ENCODE data around the gene DOK5.
A peak's percentile ranks its signal among the peaks of the same experiment; 100 is the strongest.

DOK5 gene

DNA sequence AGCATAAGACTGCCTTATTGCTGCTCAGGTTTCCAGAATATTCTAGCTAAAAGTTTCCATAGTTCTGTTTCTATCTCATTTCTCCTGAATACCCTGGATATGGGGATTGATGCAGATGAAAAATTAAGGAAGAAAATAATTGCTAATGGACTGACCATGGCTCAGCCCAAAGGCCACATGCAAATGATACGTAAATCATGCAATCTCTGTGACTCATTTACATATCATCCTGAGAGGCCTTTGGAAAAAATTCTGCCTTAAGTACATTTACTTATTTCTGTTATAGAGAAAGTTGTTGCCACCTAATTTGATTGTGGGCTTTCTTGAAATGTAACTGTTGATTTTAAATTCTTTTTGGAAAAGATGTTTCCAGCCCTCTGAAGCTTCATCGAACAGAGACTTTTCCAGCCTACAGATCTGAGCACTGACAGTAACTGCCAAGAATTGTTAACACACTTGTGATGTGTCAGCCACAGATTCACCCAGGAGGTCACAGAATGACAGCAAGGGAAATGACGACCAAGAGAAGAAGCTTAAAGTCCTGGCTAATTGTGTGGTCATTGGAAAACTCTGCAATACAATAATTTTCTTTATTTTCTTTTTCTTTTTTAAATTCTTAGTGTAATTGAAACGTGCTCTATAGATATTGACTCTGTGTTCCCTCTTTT is 174.8 kb downstream of the DOK5 start:
- DNase-seq = no peak

DNA sequence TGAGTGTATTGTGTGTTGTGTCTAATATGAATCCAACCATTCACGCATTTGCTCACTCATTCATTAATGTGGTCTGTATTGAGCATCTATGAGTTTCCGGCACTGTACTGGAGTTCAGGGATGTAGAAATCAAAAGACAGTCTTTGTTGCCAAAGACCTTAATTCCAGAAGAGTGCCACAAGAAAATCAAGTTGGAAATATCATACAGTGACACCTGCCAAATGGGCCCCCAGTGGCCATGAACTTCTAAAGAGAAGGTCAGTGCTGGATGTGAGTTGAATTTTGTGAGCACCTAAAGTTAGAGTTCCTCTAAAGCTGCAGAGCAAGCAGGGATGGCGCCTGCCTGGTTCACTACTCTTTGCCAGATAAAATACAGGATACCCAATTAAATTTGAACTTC is 175.9 kb downstream of the DOK5 start:
- DNase-seq = no peak

DNA sequence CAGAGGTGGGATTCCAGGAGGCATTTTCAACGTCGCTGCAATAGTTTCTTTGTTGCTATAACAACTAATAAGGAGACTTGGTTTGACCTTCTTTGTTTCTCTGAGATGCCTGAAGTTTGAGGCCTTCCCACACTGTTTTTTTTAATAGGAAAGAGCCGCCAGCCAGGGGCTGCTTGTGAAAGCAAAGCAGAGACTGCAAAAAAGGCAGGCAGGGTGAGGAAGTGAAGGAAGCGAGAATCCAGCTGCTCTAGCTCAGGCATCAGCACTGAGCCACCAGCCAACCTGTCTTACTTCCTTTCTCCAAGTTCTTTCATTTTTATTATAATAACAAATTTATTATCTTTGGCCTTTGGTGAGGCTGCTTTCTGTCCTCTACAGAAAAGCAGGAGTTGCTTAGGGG is 179.1 kb downstream of the DOK5 start:
- DNase-seq = no peak

DNA sequence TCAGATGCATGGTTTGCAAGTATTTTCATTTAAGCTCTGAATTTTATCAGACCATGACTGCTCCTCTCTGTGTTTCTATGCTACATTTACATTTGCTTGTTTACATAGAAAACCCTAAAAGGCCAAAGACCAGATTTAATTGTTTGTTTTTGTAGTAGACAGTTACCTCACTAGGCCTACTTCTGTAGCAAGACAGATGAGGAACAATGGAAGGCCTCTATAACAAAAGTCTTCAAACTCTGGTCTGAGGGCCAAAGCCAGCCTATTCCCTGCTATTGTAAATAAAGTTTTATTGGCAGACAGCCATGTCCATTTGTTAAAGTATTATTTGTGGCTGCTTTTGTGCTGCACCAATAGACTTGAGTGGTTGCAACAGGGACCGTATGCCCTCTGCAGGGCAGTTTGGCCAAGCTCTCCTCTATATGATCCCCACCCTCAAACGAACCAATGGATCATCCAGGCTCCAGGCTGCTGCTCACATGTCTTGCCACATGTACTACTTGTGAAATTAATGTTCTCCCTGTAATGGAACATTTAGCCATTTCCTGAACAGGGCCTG is 182.0 kb downstream of the DOK5 start:
- no peak for DNase-seq

DNA sequence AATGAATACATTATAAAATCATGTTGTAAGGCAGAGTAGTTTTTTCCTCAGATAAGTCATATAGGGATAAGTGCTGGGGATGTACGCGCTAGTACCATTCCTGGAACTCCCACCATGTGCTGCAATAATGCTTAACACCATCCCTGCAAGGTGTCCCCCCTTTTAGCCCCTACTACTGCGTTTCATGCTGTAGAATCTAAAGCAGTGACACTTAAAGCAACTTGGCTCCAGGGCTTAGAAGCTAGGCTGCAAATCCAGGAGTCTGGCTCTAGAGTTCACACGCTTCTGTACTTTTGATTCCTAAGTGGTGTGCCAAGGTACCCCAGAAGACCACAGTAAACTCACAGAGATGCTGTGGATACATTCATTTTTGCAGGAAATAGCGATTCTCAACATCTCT is 183.1 kb downstream of the DOK5 start:
- no peak for DNase-seq

DNA sequence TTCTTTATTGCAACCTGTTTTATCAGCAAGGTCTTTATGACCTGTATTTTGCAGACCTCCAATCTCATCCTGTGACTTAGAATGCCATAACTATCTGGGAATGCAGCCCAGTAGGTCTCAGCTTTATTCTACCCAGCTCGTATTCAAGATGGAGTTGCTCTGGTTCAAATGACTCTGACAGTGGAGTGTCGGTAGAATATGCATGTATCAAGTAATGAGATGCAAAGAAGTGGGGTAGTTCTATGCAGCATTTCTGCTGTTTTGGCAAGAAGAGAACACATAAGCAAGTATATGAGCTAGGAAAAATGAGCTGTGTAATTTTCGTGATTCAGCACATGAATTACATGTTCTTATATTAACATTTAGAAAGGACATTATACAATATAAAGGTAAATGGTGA is 185.9 kb downstream of the DOK5 start:
- no peak for DNase-seq

DNA sequence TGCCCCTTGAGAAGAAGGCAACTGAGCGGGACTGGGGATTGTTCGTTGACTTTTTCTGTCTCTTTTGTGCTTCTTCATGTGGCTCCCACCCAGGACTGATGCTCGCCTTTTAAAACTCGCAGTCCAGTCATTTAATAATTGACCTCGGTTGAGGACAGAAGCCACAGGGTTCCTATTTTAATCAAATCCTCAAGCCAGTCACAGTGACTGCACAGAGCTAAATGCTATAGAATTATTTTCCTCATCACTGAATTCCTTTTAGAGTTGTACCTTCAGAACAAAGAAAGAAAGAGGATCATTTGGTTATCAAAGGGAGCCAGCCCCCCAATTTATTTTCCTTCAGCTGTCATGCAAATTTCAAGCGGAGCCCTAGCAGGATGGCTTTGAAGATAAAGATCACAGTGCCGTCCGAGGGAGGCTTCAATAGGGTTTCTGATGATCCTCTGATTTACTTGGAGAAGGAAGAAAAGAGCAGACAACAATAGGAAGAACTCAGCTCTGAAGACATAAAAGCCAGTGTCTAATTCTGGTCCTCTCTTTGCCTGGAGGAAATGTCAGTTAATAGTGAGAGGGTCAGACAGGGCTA is 186.6 kb downstream of the DOK5 start:
- DNase-seq = no peak

DNA sequence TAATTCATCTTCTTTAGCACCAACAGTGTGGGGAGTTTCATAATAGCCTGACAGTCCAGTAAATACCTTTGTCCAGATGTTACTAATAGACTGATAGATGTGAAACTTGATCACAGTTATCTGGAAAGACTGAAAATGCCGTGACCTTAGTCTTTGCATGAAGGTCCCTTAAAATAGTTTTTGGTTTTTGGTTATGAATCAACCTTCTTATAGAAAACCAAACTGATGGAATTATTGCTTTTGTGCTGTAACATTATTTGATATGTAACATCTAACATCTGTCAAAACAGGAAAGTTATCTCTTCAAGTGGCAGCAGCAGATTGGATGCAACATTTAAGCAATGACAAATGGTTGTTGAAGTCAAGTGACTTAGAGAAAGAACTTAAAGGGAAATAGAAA is 190.4 kb downstream of the DOK5 start:
- no peak for DNase-seq

DNA sequence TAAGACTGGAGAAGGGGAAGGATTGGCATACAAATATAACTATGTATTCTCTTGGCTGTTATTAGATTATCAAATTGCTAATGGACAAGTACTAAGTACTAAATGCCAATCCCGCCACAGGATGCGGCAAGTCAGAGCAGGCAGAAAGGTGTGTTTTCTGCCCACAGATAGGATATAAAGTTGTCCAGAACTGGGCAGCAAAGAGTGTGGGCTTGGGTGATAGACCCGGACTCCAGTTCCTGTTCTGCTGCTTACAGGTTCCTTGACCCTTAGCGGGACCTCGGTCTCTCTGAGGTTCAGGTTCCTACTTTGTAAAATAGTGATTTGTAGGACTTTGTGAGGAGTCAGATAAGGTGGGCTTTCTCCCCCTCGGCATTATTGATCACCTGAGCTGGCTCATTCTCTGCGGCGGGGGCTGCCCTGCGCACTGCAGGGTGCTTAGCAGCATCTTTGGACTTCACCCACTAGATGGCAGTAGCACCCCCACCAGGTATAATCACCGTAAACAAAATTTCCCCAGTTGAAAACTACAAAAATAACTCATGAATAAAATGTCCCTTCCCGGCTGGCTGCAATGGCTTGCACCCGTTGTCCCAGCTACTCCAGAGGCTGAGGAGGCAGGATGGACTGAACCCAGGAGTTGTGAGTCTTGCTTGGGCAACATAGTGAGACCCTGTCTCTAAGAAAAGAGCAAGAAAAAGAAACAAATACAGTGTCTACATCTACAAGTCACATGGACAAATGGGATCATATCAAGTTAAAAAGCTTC is 193.1 kb downstream of the DOK5 start:
- peak; percentile 18 to 32 for DNase-seq

DNA sequence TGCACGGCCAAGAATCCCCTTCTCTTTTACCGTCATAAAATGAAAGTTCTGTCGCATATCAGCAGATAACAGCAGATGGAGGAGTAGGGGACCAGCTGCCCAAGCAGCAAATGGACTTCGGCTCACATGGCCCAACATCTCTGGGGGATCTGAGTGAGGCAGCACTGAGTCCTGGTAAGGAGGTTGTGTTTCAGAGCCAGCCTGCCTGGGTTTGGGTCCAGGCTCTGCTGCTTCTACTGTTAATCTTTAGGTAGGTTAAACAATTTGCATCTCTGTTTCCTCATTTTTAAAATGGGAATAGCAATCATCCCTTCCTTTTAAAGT is 193.6 kb downstream of the DOK5 start:
- DNase-seq = no peak

DNA sequence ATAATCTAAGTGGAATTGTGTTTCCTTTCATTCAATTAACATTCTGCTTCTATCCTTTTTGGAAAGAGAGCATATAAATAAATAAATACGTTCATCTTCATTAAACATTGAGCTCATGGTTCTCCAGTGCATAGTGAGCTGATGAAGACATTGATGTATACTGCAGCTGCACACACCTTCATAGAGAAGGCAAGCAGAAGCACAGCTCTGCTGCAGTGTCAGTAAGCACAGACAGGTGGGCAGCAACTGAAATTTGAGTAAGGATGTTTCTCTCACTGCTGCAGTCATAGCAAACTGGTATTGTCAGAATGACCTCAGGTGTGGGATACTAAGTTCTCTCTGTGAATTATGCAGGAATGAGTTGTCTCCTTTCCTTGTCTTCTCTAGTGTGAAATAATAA is 202.9 kb downstream of the DOK5 start:
- no peak for DNase-seq

DNA sequence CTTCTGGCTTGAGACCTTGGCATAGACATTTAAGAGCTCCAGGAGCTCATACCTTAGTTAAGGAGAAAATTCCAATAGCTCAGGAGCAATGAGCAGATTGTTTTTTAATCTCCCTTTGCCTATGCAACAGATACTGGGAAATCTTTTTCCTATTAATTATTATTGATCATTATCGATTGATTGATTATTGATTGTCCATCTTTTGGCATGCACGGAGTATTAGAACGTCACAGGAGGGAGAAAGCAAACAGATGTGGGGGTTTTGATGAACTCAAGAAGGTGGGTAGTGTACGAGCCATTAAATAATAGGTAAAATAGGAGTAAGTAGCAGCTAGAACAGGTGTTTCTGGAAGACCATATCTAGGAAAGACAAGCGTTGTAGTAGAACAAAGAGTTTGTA is 205.0 kb downstream of the DOK5 start:
- no peak for DNase-seq

DNA sequence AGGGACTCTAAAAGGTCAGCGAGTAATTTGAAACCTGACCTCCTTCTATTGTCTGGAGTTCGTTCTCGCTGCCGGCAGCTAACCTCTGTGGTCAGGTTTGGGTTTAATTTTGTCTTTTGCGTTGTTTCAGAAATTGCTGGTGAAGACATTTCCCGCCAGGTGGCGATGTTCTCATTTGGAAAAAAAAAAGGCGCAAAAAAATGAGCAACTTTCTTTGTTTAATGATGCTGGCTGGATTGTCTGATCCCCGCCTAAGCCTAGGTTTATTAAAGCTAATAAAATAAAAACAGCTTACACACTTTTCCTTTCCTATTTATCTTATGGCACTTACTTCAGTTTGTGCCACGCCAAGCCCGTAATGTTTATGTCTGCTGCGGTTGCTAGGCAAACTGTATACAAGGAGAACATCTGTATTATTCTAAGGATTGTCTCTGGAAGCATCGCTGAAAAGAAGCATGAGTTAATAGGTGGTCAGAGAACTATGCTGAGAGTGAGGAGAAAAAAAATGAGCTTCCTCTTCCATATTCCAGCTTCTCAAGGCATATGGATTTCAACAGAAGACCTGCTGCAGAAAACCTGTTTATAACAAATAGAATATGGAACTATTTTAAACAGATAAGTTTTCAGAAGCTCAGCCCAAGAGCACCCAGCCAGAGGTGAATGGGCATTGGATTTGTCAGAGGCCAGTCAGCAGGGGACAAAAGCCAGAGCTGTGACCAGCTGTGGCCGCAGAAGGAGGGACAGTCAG is 205.7 kb downstream of the DOK5 start:
- peak; percentile 4 to 20 for DNase-seq

DNA sequence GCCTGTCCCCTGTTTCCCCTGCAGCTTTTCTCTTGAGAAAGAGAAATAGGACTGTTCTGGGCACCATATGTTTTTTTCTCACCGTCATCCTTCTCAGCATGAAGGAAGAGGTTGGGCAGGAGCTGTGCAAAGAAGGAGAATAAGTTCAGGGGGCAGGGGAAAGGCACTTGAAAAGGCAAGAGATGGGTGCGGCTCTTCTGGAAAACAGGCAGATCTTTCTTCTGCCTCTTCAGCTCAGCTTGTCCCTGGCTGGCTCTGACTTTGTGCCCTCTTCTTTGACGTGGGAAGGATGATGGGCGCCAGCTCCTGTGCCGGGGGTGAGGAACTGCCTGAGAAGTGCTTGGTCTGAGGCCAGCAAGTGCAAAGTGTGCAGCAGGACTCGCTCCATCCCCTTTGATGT is 206.5 kb downstream of the DOK5 start:
- no peak for DNase-seq

DNA sequence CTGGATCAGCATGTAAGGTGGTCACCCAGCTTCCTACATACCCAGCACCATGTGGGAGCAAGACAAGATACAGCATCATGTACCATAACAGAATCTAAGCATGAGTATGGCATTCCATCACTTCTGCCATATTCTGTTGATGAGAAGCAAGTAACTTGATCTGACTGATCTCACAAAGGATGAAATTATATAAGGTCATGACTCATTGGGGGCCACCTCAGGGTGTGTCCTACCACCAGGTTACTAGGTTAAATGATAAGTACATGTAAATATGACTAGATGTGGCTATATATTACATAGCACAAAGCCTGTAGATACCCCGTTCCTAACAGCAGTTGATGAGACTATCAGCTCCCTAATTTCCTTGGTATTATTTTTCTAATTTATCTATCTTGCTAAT is 213.1 kb downstream of the DOK5 start:
- DNase-seq = no peak

DNA sequence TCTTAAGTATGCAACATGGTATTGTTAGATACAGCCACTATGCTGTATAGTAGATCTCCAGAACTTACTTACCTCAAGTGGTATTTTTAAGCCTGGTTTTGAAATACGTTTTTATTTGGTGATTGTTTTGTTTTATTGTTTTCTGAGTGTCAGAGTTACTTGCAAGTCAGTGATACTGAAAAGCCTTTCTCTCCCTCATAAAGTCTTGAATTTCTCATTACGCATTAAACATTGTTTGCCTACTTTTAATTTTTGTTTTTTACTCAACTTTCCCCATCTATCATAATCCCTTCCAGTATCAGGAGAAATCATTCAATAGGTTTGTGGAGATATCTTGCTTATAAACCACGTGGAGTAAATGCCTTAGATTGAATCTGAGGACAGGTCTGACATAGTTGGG is 214.9 kb downstream of the DOK5 start:
- DNase-seq = no peak

DNA sequence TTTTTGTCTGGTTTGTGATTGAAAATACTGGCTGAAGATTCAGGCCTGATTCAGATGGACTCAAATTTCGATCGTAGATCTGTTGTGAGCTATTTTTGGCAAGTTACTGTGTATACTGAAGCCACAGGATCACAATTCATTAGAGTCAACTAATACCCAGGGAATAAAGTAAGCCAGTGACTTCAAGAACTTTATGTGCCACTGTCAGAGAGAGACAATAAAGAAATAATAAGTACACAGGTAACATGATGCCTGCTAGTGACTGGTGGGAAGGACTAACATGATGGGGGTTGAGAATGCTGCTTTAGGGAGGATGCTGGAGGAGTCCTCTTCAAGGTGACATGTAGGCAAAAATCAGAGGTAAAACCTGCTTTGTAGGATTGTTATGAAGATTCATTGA is 215.9 kb downstream of the DOK5 start:
- DNase-seq = no peak

DNA sequence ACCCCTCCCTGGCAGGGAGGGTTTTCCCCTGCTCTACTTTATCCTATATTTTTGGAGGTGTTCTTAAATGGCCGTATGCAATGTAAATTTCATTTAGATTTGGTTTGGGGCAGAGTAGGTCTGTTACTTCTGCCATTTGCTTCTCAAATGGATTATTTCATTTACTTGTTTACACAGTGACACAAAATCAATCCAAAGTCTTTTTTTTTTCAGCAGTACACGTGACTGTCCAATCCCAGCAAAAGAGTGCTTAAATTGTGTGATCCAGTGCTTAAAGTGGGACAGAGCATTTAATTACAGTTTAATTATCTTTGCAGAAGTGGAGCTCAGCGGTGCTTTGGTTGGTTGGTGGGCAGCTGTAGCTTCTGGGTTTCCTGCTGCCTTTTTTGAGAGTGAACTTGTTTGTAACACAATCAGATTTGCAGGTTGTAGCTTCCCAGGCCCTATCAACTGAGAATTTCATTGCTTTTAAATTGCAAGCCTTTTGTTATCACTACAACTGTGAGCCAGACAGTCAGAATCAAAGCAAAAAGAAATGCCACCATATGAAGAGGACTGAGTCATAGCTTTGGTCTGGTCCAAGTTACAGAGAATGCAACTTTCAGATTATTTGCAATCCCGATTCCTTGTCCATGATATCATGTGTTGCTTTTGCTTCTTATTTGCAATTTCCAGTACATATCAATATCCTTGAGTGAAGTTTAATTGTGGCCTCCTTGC is 216.9 kb downstream of the DOK5 start:
- DNase-seq = no peak

DNA sequence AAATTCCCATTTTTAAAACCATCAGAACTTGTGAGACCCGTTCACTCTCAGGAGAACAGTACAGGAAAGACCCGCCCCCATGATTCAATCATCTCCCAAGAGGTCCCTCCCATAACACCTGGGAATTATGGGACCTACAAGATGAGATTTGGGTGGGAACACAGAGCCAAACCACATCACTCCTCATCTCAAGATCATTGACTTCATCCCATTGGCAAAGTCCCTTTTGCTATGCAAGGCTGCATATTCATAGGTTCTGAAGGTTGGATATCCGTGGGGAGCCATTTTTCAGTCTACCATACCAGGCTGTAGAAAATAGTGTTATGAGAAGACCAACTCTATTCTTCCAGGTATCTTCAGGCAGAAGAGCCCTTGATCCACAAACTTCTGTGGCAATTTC is 219.1 kb downstream of the DOK5 start:
- no peak for DNase-seq

DNA sequence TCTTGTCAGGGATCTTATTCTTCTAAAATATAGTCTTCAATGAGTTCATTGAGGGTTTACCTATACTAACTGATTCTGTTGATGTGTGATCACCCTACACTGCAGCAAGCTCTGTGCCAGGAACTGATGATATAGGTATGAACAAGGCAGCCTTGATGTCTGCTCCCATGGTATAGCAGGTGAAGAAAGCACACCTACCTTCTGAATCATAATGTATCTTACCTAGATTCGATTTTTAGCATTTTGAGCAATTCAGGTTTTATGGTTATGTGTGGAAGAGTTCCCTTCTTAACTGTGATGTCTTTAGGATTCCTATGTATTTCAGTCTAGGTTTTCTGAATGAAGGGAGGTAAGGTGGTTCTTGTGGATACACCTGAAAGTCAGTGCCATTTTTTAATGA is 223.0 kb downstream of the DOK5 start:
- no peak for DNase-seq
